Breast epithelium (tissue), 3 donors: ENCODE measurements around the gene DIP2B.

Source experiments
- POLR2A ChIP-seq: fragments of 450-650 bp; IDR thresholded peaks from one replicate; pipeline ENCODE4 v1.6.1; 2016; ENCODE audit warnings: antibody characterized with exemption, mild to moderate bottlenecking, moderate library complexity
- TF ChIP-seq, protein P1 (sequence below), 3 donors: fragments of 450-650 bp; IDR thresholded peaks; one replicate each; pipeline ENCODE4 v1.5.1; 2016 to 2017; ENCODE audit warnings: antibody characterized with exemption in 3 of 3, mild to moderate bottlenecking in 3 of 3, moderate library complexity in 3 of 3

GRCh38 chr12:50619610-50619958 is 114.8 kb downstream of the DIP2B start:
- no peak for TF ChIP-seq POLR2A
- TF ChIP-seq, protein P1, sequence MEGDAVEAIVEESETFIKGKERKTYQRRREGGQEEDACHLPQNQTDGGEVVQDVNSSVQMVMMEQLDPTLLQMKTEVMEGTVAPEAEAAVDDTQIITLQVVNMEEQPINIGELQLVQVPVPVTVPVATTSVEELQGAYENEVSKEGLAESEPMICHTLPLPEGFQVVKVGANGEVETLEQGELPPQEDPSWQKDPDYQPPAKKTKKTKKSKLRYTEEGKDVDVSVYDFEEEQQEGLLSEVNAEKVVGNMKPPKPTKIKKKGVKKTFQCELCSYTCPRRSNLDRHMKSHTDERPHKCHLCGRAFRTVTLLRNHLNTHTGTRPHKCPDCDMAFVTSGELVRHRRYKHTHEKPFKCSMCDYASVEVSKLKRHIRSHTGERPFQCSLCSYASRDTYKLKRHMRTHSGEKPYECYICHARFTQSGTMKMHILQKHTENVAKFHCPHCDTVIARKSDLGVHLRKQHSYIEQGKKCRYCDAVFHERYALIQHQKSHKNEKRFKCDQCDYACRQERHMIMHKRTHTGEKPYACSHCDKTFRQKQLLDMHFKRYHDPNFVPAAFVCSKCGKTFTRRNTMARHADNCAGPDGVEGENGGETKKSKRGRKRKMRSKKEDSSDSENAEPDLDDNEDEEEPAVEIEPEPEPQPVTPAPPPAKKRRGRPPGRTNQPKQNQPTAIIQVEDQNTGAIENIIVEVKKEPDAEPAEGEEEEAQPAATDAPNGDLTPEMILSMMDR (IDR thresholded peaks at IDR 0.05), result no peak
